GM19099 (cell line): ENCODE measurements around the gene ACVRL1.

ENCODE experiments used
- POLR2A ChIP-seq: IDR thresholded peaks from 3 replicates; pipeline ENCODE4 v1.6.1; 2011; ENCODE audit warnings: low read depth; ENCODE audit not compliant: insufficient read length; ENCODE audit errors: extremely low read depth

Gene ACVRL1

DNA sequence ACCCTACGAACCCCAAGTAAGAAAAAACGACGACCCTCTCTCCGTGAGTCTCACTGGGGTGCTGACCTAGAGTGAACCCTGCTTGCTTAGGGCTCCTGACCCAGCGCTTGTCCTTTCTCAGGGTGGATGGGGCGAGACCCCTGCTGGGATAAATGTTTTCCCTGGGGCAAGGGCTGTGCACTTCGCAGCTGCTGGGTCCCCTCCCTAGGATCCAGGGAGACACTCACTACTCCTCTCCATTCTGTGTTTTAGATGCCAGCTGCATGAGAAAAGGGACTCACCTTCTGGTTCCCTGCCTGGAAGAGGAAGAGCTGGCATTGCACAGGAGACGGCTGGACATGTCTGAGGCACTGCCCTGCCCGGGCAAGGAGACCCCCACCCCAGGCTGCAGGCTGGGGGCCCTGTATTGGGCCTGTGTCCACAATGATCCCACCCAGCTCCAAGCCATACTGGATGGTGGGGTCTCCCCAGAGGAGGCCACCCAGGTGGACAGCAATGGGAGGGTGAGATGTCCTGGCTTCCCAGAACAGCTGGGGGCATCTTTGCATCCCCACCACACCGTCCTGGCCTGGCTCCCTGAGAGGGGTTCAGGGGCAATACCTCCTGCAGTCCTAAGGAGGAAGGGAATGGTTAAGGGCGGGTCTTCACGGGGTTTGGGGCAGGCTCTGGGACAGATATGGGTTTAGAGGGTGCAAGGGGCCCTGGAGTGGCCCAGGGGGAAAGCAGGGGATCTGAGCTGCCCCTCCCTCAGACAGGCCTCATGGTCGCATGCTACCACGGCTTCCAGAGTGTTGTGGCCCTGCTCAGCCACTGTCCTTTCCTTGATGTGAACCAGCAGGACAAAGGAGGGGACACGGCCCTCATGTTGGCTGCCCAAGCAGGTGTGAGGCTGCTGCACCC is 18.7 kb upstream of the ACVRL1 start:
- TF ChIP-seq POLR2A: no peak

DNA sequence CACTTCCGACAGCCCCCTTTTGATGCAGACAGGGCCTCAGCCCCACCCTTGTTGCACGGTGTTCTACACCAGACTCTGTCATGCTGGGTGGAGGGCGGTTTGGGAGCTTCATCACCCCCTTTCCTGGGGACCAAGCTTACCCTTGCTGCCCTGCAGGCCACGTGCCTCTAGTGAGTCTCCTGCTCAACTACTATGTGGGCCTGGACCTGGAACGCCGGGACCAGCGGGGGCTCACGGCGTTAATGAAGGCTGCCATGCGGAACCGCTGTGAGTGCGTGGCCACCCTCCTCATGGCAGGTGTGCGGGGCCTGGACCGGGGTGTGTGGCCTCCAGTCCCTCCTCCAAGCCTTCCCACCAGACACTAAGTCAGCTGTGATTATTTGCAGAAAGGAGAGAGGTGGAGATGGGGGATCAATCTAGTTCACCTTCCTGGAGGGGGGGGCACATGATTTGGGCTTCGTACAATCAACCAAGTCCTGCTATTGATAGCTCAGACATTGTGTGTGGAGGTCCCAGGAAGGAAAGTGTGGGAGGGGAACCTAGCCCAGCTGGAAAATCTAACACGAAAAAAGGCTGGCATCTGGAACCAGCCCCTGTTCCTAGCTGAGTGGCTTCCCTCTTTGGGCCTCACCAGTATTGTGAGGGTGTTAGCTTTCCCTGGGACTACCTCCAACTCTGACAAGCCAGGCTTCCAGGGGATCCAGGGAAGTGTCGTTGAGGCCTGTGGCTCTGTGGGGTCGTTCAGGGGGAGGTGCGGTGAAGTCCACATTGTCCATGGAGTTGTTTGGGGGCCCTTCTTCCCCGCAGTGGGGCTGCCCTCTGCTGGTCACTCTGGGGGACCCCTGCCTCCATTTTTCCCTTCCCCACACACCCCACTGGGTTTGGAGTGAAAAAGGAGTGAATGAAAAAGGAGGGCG is 17.8 kb upstream of the ACVRL1 start:
- no peak for TF ChIP-seq POLR2A

DNA sequence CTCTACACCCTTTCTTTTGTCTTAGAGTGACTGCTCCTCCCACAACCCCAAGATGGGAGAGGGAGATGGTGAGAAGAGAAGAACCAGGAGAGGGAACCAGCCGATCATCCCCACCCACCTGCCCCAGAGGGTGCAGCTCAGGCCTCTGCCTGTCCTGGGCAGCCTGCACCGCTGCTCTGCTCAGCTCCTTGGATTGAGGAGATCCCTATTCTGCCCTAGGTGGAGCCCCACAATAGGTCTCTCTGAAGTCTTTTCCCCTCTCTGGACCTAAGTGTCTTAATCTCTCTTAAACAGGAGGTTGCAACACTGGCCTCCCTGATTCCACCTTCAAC is 17.2 kb upstream of the ACVRL1 start:
- no peak for TF ChIP-seq POLR2A

DNA sequence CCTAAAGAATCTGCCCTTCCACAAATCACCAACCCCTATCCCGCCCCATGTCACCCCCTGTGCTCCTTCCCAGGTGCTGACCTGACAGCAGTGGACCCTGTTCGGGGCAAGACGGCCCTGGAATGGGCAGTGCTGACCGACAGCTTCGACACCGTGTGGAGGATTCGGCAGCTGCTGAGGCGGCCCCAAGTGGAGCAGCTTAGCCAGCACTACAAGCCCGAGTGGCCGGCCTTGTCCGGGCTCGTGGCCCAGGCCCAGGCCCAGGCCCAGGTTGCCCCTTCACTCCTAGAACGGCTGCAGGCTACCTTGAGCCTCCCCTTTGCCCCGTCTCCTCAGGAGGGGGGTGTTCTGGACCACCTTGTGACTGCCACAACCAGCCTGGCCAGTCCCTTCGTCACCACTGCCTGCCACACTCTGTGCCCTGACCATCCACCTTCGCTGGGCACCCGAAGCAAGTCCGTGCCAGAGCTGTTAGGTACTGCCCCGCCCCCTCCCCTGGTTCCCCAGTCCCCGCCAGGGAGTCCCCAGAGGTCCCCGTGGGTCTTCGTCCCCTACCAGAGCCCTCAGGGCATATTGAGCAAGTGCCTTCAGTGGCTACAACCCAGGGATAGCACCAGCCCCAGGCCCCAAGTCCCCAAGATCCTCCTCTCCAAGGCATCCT is 16.7 kb upstream of the ACVRL1 start:
- TF ChIP-seq POLR2A: no peak

DNA sequence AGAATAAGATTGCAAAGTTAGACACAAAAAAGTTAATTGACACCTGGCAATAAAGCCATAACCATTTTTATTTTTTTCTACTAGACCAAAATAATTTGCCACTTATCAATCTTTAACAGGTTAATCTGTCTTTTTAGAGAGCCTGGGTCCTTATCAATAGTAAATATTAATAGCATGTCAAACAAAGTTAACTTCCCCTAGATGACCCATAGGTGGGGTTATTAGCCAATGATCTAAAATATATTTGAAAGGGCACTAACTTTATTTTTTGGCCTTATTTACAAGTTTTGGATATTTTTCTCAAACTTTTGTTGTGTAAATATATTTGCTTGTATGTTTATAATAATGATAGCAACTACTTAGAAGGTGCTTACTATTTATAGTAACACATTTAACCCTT is 15.5 kb upstream of the ACVRL1 start:
- TF ChIP-seq POLR2A: no peak

DNA sequence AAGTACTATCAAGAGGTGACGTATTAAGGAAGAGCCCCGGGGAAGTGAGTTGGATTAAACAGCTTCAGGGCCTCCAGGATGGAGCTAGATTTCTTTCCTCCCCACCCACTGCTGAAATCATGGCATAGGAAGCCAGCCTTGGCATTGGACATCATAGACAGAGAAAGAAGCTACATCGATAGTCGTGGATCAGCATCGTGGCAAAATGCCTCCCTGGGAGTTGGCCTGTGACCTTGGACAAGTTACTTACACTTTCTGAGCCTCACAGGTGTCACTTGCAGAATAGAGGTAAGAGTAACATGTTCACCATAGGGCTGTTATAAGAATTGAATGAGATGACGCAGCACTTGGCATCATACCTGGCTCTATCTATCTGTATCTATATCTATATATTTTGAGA is 13.5 kb upstream of the ACVRL1 start:
- TF ChIP-seq POLR2A: no peak

DNA sequence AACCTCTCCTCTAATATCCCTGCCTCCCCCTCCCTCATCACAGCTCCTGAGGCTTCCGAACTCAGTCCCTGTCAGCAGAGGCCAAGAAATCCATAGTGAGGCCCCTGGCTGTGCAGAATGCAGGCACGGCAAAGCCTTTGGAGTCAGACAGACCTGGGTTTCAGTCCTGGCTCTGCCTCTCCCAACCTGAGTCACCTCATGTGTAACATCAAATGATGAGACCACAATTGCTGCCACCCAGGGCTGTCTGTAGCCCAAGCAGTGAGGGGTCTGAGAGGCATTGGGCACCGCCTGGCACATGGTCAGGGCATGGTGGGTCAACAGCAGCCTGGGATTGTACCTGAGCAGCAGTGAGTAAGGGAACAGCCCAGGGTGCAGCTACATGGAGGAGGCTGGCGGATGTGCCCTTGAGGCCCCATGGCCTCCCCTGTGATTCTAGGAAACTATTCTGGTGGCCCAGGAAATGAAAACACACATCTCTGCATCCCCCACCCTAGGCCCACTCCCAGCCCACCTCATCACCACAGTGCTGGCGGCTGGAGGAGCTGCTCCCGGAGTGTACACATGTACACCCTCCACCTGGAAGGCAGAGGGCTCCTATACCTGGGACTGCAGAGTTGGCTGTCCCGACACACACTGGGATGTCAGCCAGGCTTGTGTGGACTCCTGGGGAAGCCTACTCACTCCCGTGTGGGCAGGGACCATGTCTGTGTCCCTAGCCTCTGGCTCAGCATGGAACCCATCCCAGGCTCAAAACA is 11.7 kb upstream of the ACVRL1 start:
- no peak for TF ChIP-seq POLR2A

DNA sequence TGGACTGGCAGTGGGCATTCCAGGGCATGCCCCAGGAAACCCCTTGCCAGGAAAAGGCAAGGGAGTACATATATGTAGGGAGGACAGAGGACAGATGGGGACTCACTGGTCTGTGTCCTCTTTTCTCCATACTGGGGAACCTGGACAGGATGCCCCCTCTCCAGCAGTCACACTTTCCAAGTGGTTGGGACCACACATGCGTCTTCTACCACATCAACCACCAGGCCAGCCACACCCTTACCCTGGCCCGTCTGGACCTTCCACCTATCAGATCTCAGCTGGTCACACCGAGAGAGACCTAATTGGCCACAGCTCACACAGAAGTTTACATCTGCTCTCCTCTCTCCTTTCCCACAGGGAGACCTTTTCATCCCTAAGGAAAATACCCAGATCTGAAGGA is 11.1 kb upstream of the ACVRL1 start:
- TF ChIP-seq POLR2A: no peak

DNA sequence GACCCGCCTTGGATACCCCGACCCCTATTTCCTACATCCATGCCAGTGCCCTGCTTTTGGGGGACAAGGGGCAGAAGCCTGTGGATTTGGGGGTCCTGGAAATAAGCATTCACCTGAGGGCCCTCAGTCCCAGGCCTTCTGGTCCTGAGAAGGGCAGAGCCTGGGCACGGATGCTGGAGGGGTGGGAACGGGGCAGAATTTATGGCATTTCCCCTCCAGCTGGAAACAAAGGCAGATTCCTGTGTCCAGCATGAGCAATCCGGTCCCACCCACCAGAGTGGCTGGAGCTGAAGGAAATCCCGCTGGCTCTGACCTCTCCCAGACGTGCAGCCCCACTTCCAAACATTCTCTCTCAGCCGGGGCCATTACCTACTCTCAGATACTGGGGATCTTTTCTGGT is 10.1 kb upstream of the ACVRL1 start:
- TF ChIP-seq POLR2A: no peak

DNA sequence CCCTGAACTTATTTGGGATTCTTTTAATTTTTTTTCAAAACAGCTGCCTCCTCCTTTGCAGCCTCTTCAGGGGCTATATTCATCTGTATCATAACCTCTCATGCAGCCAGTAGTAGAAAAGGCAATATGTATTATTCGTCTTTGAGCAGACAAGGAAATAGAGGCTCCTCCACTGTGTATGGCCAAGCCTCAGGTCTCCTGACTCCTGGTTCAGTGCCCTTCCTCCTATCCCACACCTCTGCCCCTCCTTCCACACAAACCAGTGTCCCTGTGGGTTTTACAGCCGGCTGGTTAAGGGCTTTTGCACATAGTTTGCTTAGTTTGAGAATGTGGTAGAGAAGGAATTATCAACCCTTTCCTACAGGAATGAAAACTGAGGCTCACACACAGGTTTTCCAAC is 8.8 kb upstream of the ACVRL1 start:
- no peak for TF ChIP-seq POLR2A

DNA sequence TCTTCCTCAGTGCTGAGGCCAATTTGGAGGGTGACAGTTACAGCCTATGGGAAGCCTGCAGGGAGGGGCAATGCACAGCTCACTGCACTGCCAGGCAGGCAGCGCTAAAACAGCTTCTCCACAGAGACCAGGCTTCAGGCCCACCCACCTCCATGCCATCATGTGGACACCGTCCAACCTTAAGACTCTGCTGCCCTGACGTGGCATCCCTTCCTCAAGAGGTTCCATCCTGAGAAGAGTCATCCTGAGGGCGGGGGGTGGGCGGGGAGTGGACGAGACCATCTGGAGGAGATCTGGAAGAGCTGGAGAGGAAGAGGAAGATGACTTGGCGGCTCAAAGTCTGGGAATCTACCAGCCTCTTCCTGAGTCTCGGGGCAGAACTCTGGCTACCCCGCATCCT is 8.4 kb upstream of the ACVRL1 start:
- TF ChIP-seq POLR2A: no peak

DNA sequence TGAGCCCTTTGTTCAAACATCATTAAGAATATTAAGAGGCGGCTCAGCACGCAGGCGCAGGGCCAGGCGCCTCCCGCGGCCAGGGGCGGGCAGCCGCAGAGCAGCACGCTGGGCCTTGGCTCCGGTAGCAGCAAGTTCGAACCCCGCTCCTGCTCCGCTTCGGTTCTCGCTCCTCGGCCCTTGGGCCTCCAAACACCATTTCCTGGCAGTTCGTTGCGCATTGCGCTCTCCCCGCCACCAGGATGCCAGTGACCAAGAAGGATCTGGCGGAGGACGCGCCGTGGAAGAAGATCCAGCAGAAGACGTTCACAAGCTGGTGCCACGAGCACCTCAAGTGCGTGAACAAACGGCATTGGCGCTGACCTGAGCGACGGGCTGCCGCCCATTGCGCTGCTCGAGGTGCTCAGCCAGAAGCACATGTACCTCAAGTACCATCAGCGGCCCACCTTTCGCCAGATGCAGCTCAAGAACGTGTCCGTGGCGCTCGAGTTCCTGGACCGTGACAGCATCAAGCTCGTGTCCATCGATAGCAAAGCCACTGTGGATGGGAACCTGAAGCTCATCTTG is 6.9 kb upstream of the ACVRL1 start:
- no peak for TF ChIP-seq POLR2A

DNA sequence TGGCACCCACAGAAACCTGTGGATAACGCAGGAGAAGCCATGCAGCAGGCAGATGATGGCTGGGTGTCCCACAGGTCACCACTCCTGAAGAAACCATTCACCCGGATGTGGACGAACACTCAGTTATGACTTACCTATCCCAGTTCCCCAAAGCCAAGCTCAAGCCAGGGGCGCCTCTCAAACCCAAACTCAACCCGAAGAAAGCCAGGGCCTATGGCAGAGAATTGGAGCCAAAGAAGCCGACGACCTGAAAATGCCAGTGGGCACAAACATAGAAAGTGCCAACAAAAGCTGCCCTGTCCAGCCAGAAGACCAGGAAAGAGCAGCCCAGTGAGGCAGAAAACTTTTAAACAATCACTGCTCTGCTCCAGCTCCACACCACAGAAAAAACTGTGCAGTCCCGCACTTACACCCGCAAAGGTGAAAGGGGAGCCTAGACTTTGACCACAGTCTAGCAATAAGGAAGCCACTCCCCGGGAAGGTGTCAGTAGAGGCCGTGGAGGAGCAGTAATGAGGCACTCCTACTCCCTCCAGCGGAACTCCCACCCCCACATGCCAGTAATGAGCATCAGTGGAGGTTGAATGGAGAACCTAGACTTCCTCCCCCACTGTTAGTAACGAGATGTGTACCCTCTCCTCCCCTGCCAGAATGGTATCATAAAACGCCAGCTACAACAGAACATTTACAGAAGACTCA is 6.0 kb upstream of the ACVRL1 start:
- TF ChIP-seq POLR2A: no peak

DNA sequence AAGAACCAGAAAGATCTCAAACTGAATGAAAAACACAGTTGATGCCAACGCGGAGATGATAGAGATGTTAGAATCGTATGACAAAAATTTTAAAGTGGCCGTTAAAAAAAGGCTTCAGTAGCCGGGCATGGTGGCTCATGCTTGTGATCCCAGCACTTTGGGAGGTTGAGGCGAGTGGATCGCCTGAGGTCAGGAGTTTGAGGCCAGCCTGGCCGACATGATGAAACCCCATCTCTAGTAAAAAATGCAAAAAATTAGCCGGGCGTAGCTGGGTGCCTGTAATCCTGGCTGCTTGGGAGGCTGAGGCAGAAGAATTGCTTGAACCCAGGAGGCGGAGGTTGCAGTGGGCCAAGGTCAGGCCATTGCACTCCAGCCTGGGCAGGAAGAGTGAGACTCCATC is 5.4 kb upstream of the ACVRL1 start:
- no peak for TF ChIP-seq POLR2A

DNA sequence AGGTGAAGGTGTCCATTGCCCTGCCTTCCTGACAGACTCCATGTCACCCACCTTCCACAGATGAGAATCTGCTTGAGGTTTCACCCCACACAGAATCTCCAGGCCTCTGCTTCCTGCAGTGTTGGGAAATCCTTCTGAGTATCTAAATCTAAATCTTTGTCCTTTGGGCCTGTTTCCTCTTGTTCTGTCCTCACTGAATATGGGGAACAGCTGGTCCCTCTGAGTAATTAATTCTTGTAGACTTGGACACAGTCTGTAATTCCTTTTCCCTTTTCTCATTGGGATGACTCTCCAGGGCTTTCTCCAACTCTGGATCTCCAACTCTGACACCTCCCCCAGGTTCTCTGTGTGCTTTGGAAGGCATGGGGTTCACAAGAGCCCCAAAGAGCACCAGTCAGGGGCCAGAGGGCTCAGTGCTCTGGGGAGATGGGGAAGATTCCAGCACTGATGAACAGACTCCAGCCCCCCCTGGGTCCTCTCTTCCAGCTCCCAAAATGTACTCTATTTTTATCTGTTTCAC is 2.3 kb upstream of the ACVRL1 start:
- TF ChIP-seq POLR2A: no peak
